ENCODE results near the gene RBPMS2. TPM values are rescaled to one million over a fixed set of nuclear protein-coding genes. Genes with fewer than 3 reads are reported as not detected.

The RBPMS2 gene
- total and polyA plus RNA-seq, 2 donors (not counting 1 experiment from before 2014, with no cell fraction given) = 0.47 to 0.63 TPM

DNA sequence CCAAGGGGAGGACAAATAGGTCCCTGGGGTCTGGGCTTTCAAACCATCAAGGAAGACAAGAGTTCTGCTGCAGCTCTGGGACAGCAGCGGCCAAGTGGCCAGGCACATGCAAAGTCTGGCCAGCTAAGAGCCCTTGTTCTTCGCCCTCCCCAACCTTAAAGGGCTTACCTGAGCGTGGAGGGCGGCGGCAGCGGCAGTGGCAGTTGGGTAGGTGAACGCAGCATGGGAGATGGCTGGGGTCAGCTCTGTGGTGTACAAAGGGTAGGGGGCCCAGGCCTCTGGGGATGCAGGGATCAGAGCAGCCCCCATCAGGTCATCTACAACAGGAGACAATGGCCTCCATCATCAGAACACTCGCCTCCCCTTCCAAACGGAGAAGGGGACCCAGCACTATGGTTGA, 27.1 kb downstream of the RBPMS2 start:
- Histone ChIP-seq H3K36me3 (replicated peaks in 1 of 2; ENCODE audit: control extremely low read depth in 1 of 2, control insufficient read depth in 1 of 2, extremely low read depth in 1 of 2, insufficient read depth in 2 of 2, low read length in 1 of 2) (no peaks in the 10 kb centered on the region), H3K4me2 (replicated peaks; ENCODE audit: low read depth, low read length, poor library complexity, severe bottlenecking) (no peak overlapping the region), H3K9me3 (ENCODE audit: control extremely low read depth in 1 of 3, control insufficient read depth in 2 of 3, insufficient read depth in 1 of 3, low read length in 2 of 3) (peaks cover 0 to 3% (median 0%) of the 10 kb centered on the region in 3 donors), H3K4me1 (ENCODE audit: control insufficient read depth in 2 of 2, insufficient read depth in 2 of 2, low read length in 2 of 2) (peaks cover 5 to 11% of the 10 kb centered on the region in 2 donors), H3K27ac (ENCODE audit: low read length in 2 of 2) (no peak overlapping the region), H3K9ac (ENCODE audit: low read length) (no peak overlapping the region), H3K79me2 (ENCODE audit: control insufficient read depth, insufficient read depth, low read length) (no peaks in the 10 kb centered on the region), H4K20me1 (ENCODE audit: control insufficient read depth, insufficient read depth, low read length, poor library complexity, severe bottlenecking) (no peaks in the 10 kb centered on the region), H3K4me3 (ENCODE audit: control extremely low read depth in 1 of 5, extremely low read depth in 1 of 5, insufficient read depth in 1 of 5, low read depth in 2 of 5, low read length in 4 of 5) (no peak overlapping the region), H3K27me3 (replicated peaks in 1 of 4; ENCODE audit: control extremely low read depth in 1 of 4, control insufficient read depth in 3 of 4, insufficient read depth in 4 of 4, low read length in 3 of 4) (peaks cover 0 to 4% (median 0%) of the 10 kb centered on the region in 4 experiments), H2AFZ (ENCODE audit: insufficient read depth, low read depth, low read length, poor library complexity, severe bottlenecking) (no peak overlapping the region)
- peaks cover 4% of the 10 kb centered on the region for H3K27me3 Mint-ChIP-seq
- ATAC-seq (ENCODE audit: low read depth) (no peak), DNase-seq (no peak)
- peaks cover 12% of the 10 kb centered on the region for H3K4me1 Mint-ChIP-seq
- H3K9me3 Mint-ChIP-seq (ENCODE audit: insufficient read depth) = no peaks in the 10 kb centered on the region
- intact Hi-C loops (cut with micrococcal nuclease) = no loop called here
- POLR2A ChIA-PET = no interaction called here
- no peak overlapping the region for H3K4me3 Mint-ChIP-seq
- CTCF ChIA-PET = interaction anchor here (1.8 kb wide), 1 partner anchor 62 kb away, joined by 3 read pairs; no protein-coding TSS in a partner anchor
- no peak for TF ChIP-seq CTCF (IDR thresholded peaks at IDR 0.05)
- no peak for TF ChIP-seq EZH2 (IDR thresholded peaks at IDR 0.05; ENCODE audit: borderline replicate concordance, insufficient read depth, low read depth, low read length, poor library complexity, severe bottlenecking)
- no peak overlapping the region for H3K27ac Mint-ChIP-seq
- 96% methylated on average over 4 of the region's 9 CpGs for WGBS (ENCODE audit: insufficient coverage)

GRCh38 chr15:64747578-64747977, 27.8 kb downstream of the RBPMS2 start:
- H3K27me3 Mint-ChIP-seq = peaks cover 4% of the 10 kb centered on the region
- Histone ChIP-seq H3K27me3 (replicated peaks in 1 of 4; ENCODE audit: control extremely low read depth in 1 of 4, control insufficient read depth in 3 of 4, insufficient read depth in 4 of 4, low read length in 3 of 4) (peaks cover 0 to 4% (median 0%) of the 10 kb centered on the region in 4 experiments), H3K4me1 (ENCODE audit: control insufficient read depth in 2 of 2, insufficient read depth in 2 of 2, low read length in 2 of 2) (peaks cover 0 to 5% of the 10 kb centered on the region in 2 donors), H3K9me3 (ENCODE audit: control extremely low read depth in 1 of 3, control insufficient read depth in 2 of 3, insufficient read depth in 1 of 3, low read length in 2 of 3) (peaks cover 0 to 3% (median 0%) of the 10 kb centered on the region in 3 donors), H3K27ac (ENCODE audit: low read length in 2 of 2) (no peak overlapping the region), H2AFZ (ENCODE audit: insufficient read depth, low read depth, low read length, poor library complexity, severe bottlenecking) (no peak overlapping the region), H3K79me2 (ENCODE audit: control insufficient read depth, insufficient read depth, low read length) (no peaks in the 10 kb centered on the region), H3K4me3 (ENCODE audit: control extremely low read depth in 1 of 5, extremely low read depth in 1 of 5, insufficient read depth in 1 of 5, low read depth in 2 of 5, low read length in 4 of 5) (no peak overlapping the region), H3K4me2 (replicated peaks; ENCODE audit: low read depth, low read length, poor library complexity, severe bottlenecking) (no peak overlapping the region), H3K9ac (ENCODE audit: low read length) (no peak overlapping the region), H3K36me3 (replicated peaks in 1 of 2; ENCODE audit: control extremely low read depth in 1 of 2, control insufficient read depth in 1 of 2, extremely low read depth in 1 of 2, insufficient read depth in 2 of 2, low read length in 1 of 2) (no peaks in the 10 kb centered on the region), H4K20me1 (ENCODE audit: control insufficient read depth, insufficient read depth, low read length, poor library complexity, severe bottlenecking) (no peaks in the 10 kb centered on the region)
- no peak for DNase-seq
- H3K4me1 Mint-ChIP-seq = peaks cover 6% of the 10 kb centered on the region
- no peak overlapping the region for H3K27ac Mint-ChIP-seq
- H3K9me3 Mint-ChIP-seq (ENCODE audit: insufficient read depth) = no peaks in the 10 kb centered on the region
- ATAC-seq (ENCODE audit: low read depth) = no peak
- ChIA-PET POLR2A (no interaction called here), CTCF (no interaction called here)
- no peak for TF ChIP-seq EZH2 (IDR thresholded peaks at IDR 0.05; ENCODE audit: borderline replicate concordance, insufficient read depth, low read depth, low read length, poor library complexity, severe bottlenecking)
- no peak for TF ChIP-seq CTCF (IDR thresholded peaks at IDR 0.05)
- no peak overlapping the region for H3K4me3 Mint-ChIP-seq
- intact Hi-C loops (cut with micrococcal nuclease) = no loop called here
- WGBS (ENCODE audit: insufficient coverage) = 90% methylated on average over 8 of the region's 9 CpGs

Data from B cell (primary cell).